ENCODE measurements around the gene SEPTIN8.

SEPTIN8 gene

GRCh38 chr5:132820162-132820754, 43.2 kb upstream of the SEPTIN8 start:
- no peaks in the 10 kb centered on the region for H3K9me3 ChIP-seq (ENCODE audit: control insufficient read depth, insufficient read depth, low read depth, low read length)
- CTCF ChIA-PET: interaction anchor here (0.5 to 6.7 kb wide), 50 partner anchors 8 to 1468 kb away, joined by 3 to 58 read pairs (median 4); partner anchors contain the start of genes CCNI2, SHROOM1 and SLC22A4
- peaks cover 6% of the 10 kb centered on the region for H3K4me1 ChIP-seq (ENCODE audit: control insufficient read depth, insufficient read depth, low read length)
- H3K4me3 ChIP-seq (ENCODE audit: low read depth, low read length): no peak overlapping the region
- no peak overlapping the region for H3K27ac ChIP-seq (ENCODE audit: extremely low read depth, low read depth, low read length)
- peaks cover 0 to 24% of the 10 kb centered on the region in 2 experiments; a peak in 1 of 3 replicates for H3K36me3 ChIP-seq (ENCODE audit: control insufficient read depth in 2 of 2, insufficient read depth in 1 of 2, low read length in 2 of 2)
- POLR2A ChIA-PET: interaction anchor here (0.6 to 1.2 kb wide), 12 partner anchors 8 to 293 kb away, joined by 3 to 12 read pairs (median 4); partner anchors contain the start of genes CCNI2, GDF9, KIF3A and UQCRQ
- TF ChIP-seq ZBTB17 (tag by site-specific recombination; IDR thresholded peaks at IDR 0.05): peak; percentile 55
- no peak for TF ChIP-seq ZNF391 (tag by site-specific recombination; IDR thresholded peaks at IDR 0.05; ENCODE audit: borderline replicate concordance, low read depth)
- 0 out of 2 replicates have a peak, but pooled peaks have one; percentile 22 for TF ChIP-seq SP7 (tag by site-specific recombination; IDR thresholded peaks at IDR 0.05)
- TF ChIP-seq PRDM1 (tag by site-specific recombination; IDR thresholded peaks at IDR 0.05): peak; percentile 78; the same call in 1 of the 2 replicates
- TF ChIP-seq ZNF629 (tag by site-specific recombination; IDR thresholded peaks at IDR 0.05): 0 out of 2 replicates have a peak, but pooled peaks have one; percentile 37
- peak; percentile 35; the same call in 1 of the 2 replicates for TF ChIP-seq ZEB2 (tag by site-specific recombination; IDR thresholded peaks at IDR 0.05)
- TF ChIP-seq ZNF658 (tag by site-specific recombination; IDR thresholded peaks at IDR 0.05): no peak
- 0 out of 2 replicates have a peak, but pooled peaks have one; percentile 28 for TF ChIP-seq PRDM10 (tag by site-specific recombination; IDR thresholded peaks at IDR 0.05)
- peak; percentile 50; the same call in 1 of the 2 replicates for TF ChIP-seq ZFP69B (tag by site-specific recombination; IDR thresholded peaks at IDR 0.05)
- 0 out of 2 replicates have a peak, but pooled peaks have one; percentile 31 for TF ChIP-seq REST (tag by site-specific recombination; IDR thresholded peaks at IDR 0.05)
- TF ChIP-seq ZNF837 (tag by site-specific recombination; IDR thresholded peaks at IDR 0.05): no peak
- no peak for TF ChIP-seq ZNF280D (tag by site-specific recombination; IDR thresholded peaks at IDR 0.05)
- TF ChIP-seq ZBTB44 (tag by site-specific recombination; IDR thresholded peaks at IDR 0.05): no peak
- no peak for TF ChIP-seq AEBP2 (tag by site-specific recombination; IDR thresholded peaks at IDR 0.05; ENCODE audit: borderline replicate concordance)
- TF ChIP-seq ZNF623 (tag by site-specific recombination; IDR thresholded peaks at IDR 0.05): peak; percentile 62
- peak; percentile 66; the same call in 1 of the 2 replicates for TF ChIP-seq ZNF10 (tag by site-specific recombination; IDR thresholded peaks at IDR 0.05)
- TF ChIP-seq MYNN (tag by site-specific recombination; IDR thresholded peaks at IDR 0.05; ENCODE audit: borderline replicate concordance): no peak
- TF ChIP-seq ZNF529 (tag by site-specific recombination; IDR thresholded peaks at IDR 0.05; ENCODE audit: insufficient replicate concordance): no peak
- TF ChIP-seq ZFP37 (tag by site-specific recombination; IDR thresholded peaks at IDR 0.05): peak; percentile 85; the same call in 1 of the 2 replicates
- no peak for TF ChIP-seq ZNF248 (tag by site-specific recombination; IDR thresholded peaks at IDR 0.05)
- no peak for TF ChIP-seq ZNF324 (tag by site-specific recombination; IDR thresholded peaks at IDR 0.05)
